Right atrium auricular region (tissue), 2 donors: Measurements from ENCODE around the gene BARHL1. TPM values are rescaled to one million over a fixed set of nuclear protein-coding genes. Genes with fewer than 3 reads are reported as not detected.

Source experiments
- DNase-seq: peaks from one replicate; pipeline ENCODE4 v3.0.0-alpha.2; 2019; ENCODE audit warnings: low spot score
- H3K27ac ChIP-seq, 2 donors: fragments of 200-600 bp; sonication (generic); 1 replicate in 1 of 2; 2 replicates in 1 of 2; pipeline ENCODE4 v1.5.1; 2016 to 2019
- H3K27me3 ChIP-seq, 2 donors: fragments of 200-600 bp; sonication (generic); one replicate each; pipeline versions ENCODE4 v1.5.1 to v1.6.0; 2017 to 2019
- H3K36me3 ChIP-seq: fragments of 200-600 bp; sonication (generic); one replicate; pipeline ENCODE4 v1.5.1; 2016
- H3K4me1 ChIP-seq, 2 donors: fragments of 200-600 bp; sonication (generic); one replicate each; pipeline versions ENCODE4 v1.5.1 to v1.6.0; 2017 to 2019
- H3K4me3 ChIP-seq, 2 donors: fragments of 200-600 bp; sonication (generic); 1 replicate in 1 of 2; 2 replicates in 1 of 2; pipeline ENCODE4 v1.5.1; 2017 to 2019; ENCODE audit warnings: mild to moderate bottlenecking in 1 of 2, moderate library complexity in 1 of 2
- H3K9me3 ChIP-seq, 2 donors: fragments of 200-600 bp; sonication (generic); one replicate each; pipeline ENCODE4 v1.5.1; 2019
- total RNA-seq, 2 donors: library from RNA; depleted of rRNA; stranded (reverse); fragments of >200 nt; gene quantifications; one replicate each; pipeline ENCODE4 v1.1.0, GENCODE V29; 2016
- TF ChIP-seq, protein P1 (sequence below), 2 donors: fragments of 200-600 bp; sonication (generic); IDR thresholded peaks; one replicate each; pipeline ENCODE4 v1.5.1; 2019; ENCODE audit warnings: antibody characterized with exemption in 2 of 2

BARHL1 gene
- total RNA-seq, 2 donors from 2014 or later, result not detected

- Histone ChIP-seq H3K36me3 (no peaks in the 10 kb centered on the region), H3K27me3 (peaks cover 30 to 49% of the 10 kb centered on the region in 2 donors), H3K4me1 (peaks cover 0 to 27% of the 10 kb centered on the region in 2 donors), H3K4me3 (no peak overlapping the region), H3K9me3 (no peaks in the 10 kb centered on the region), H3K27ac (no peak overlapping the region)
- TF ChIP-seq, protein P1, sequence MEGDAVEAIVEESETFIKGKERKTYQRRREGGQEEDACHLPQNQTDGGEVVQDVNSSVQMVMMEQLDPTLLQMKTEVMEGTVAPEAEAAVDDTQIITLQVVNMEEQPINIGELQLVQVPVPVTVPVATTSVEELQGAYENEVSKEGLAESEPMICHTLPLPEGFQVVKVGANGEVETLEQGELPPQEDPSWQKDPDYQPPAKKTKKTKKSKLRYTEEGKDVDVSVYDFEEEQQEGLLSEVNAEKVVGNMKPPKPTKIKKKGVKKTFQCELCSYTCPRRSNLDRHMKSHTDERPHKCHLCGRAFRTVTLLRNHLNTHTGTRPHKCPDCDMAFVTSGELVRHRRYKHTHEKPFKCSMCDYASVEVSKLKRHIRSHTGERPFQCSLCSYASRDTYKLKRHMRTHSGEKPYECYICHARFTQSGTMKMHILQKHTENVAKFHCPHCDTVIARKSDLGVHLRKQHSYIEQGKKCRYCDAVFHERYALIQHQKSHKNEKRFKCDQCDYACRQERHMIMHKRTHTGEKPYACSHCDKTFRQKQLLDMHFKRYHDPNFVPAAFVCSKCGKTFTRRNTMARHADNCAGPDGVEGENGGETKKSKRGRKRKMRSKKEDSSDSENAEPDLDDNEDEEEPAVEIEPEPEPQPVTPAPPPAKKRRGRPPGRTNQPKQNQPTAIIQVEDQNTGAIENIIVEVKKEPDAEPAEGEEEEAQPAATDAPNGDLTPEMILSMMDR (IDR thresholded peaks at IDR 0.05), result no peak
- DNase-seq, result no peak
Measured at GRCh38 chr9:132578367-132578932, 4.0 kb upstream of the BARHL1 start.

DNA sequence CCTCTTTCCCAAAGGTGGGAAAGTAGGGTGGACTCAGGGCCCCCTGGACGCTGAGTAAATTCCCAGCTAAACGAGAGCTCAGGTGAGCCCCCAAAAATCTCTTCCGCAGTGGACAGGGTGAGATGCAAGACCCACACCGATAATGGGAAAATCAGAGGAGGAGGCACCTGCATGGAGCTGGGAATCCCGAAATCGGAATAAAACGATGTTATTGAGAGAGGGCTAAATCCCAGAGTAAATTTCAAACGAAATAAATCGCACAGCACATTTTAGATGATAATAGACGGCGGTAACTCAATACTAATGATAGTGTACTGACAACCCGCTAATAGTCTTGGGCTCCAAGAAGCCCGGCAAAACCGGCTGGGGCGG lies 3.0 kb upstream of the BARHL1 start:
- Histone ChIP-seq H3K9me3 (no peaks in the 10 kb centered on the region), H3K27ac (no peak overlapping the region), H3K27me3 (peaks cover 30 to 58% of the 10 kb centered on the region in 2 donors), H3K36me3 (no peaks in the 10 kb centered on the region), H3K4me3 (no peak overlapping the region), H3K4me1 (peaks cover 0 to 27% of the 10 kb centered on the region in 2 donors)
- DNase-seq, result no peak
- TF ChIP-seq, protein P1 (IDR thresholded peaks at IDR 0.05), result no peak

- no peak overlapping the region for H3K4me3 ChIP-seq
- TF ChIP-seq, protein P1 (IDR thresholded peaks at IDR 0.05), result no peak
- no peak for DNase-seq
- H3K27ac ChIP-seq, result no peak overlapping the region
- H3K9me3 ChIP-seq, result no peaks in the 10 kb centered on the region
- H3K27me3 ChIP-seq, result peaks cover 54 to 94% of the 10 kb centered on the region in 2 donors
- no peaks in the 10 kb centered on the region for H3K36me3 ChIP-seq
- H3K4me1 ChIP-seq, result peaks cover 0 to 38% of the 10 kb centered on the region in 2 donors
Measured at GRCh38 chr9:132582786-132583583, 579 bp downstream of the BARHL1 start.

DNA sequence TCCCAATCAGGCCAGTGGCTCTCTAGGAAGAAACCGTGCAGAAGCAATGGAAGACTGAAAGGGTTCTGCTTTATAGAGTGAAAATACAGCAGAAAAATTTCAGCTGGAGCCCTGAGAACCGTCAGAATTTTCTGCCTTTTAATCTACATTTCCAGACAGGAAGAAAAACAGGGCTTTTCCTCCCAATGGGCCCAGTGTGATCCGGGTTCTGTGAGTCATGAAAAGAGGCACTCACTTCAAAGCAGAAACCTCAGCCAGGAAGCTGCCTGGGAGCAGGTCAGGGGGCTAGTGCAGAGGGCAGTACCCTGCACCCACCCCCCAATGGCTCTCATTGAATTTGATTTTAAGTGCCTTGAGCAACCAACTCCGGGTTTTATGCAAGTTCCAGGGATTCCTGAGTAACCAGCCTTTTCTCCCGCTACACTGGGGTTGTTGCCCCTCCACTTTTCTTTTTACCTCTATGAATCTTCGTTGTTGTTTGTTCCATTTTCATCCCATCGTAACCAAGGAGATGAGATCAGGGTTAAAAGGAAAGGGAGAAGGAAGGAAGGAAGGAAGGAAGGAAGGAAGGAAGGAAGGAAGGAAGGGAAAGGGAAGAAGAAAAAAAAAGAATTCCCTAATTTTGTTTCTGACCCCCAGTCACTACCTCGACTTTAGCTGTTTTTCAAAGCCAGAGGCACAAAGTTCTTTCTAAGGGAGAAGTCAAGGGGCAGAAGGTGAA lies 1.3 kb downstream of the BARHL1 start:
- no peak for DNase-seq
- H3K27ac ChIP-seq, result no peak overlapping the region
- H3K4me3 ChIP-seq, result no peak overlapping the region
- peaks cover 59 to 95% of the 10 kb centered on the region in 2 donors for H3K27me3 ChIP-seq
- peaks cover 0 to 38% of the 10 kb centered on the region in 2 donors for H3K4me1 ChIP-seq
- TF ChIP-seq, protein P1 (IDR thresholded peaks at IDR 0.05), result no peak
- H3K9me3 ChIP-seq, result no peaks in the 10 kb centered on the region
- no peaks in the 10 kb centered on the region for H3K36me3 ChIP-seq

DNA sequence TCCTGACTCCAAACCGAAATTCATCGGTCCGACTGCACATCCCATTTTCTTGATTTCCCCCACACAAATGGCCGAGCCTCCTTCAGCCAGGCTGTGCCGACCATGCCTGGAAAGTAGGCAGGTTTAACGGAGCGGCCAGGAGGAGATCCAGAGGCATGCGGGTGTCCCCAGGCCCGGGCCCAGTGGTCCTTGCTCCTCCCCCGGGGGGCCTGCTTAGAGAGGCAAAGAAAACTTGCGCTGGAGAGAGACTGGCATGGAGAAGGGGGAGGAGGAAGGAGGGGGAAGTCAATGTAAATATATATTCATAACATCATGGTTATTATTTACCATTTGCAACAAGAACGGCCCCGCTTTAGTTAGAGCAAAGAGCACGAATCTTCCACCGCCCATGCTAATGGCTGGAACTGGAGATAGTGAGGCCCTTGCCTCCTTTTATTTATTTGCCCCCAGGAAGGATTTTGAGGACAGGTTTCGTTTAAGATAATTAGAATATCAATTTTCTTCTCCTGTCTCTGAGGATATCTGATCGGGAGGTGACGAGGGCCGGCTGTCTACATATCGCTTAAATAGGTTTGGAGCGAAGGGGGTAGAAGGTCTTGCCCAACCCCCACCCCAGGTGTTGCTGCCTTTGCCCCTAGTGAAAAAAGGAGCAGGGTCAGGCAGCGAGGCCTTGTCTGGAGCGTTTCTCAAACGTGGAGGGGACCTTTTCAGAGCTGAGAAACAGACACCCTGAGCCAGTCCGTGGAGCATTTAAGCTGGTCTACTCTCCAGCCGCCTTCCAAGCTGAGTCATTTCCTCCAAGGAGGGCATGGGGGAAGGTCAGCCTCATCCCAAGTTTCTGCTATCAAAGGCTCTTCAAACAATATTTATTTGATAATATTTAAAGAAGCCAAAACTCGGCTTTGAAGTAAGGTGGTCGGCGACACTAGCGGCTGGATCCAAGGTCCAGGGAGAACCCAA lies 2.5 kb downstream of the BARHL1 start:
- Histone ChIP-seq H3K36me3 (no peaks in the 10 kb centered on the region), H3K4me1 (peaks cover 0 to 43% of the 10 kb centered on the region in 2 donors), H3K27ac (no peak overlapping the region), H3K9me3 (no peaks in the 10 kb centered on the region), H3K4me3 (no peak overlapping the region), H3K27me3 (peaks cover 59 to 95% of the 10 kb centered on the region in 2 donors)
- TF ChIP-seq, protein P1 (IDR thresholded peaks at IDR 0.05), result no peak
- no peak for DNase-seq
